K562 (cell line): ENCODE measurements around the gene GUCA1A. TPM values are rescaled to one million over a fixed set of nuclear protein-coding genes. Genes with fewer than 3 reads are reported as not detected.
A peak's percentile ranks its signal among the peaks of the same experiment; 100 is the strongest.

Experiments
- ELK1 ChIP-seq: sonication (generic); formaldehyde crosslinking; IDR thresholded peaks from 2 replicates; pipeline ENCODE4 v1.8.1; 2022; ENCODE audit warnings: missing genetic modification reagents
- FOS ChIP-seq: IDR thresholded peaks from 3 replicates; pipeline ENCODE4 v1.6.1; 2011; ENCODE audit not compliant: insufficient read length; ENCODE audit errors: extremely low read depth
- GATA2 ChIP-seq: sonication (generic); formaldehyde crosslinking; IDR thresholded peaks from 2 replicates; pipeline ENCODE4 v1.4.0; 2020; ENCODE audit warnings: mild to moderate bottlenecking, missing genetic modification reagents
- RBBP5 ChIP-seq: fragments of 200-600 bp; sonication (generic); IDR thresholded peaks from 2 replicates; pipeline ENCODE4 v1.6.1; 2012; ENCODE audit warnings: borderline replicate concordance, mild to moderate bottlenecking, low read length, control low read depth, inconsistent platforms; ENCODE audit not compliant: insufficient read depth, poor library complexity, severe bottlenecking
- SRF ChIP-seq, 2 experiments: fragments of 250-450, 450-650 bp in 1 of 2; sonication (Bioruptor Pico) in 1 of 2; sonication (generic) in 1 of 2; formaldehyde crosslinking; IDR thresholded peaks; 2 replicates each; pipeline versions ENCODE4 v1.5.0 to v1.5.1; 2020 to 2022; ENCODE audit warnings: mild to moderate bottlenecking in 1 of 2, missing genetic modification reagents in 1 of 2
- TAF9B ChIP-seq: fragments of 450-650 bp; IDR thresholded peaks from 2 replicates; pipeline ENCODE4 v1.6.1; 2018; ENCODE audit warnings: mild to moderate bottlenecking; ENCODE audit not compliant: partially characterized antibody
- ZBTB9 ChIP-seq: fragments of 450-650 bp; formaldehyde crosslinking; IDR thresholded peaks from 2 replicates; pipeline ENCODE4 v1.4.0; 2020; ENCODE audit warnings: mild to moderate bottlenecking, moderate library complexity
- polyA plus RNA-seq, 8 experiments: library from polyadenylated mRNA; depleted of rRNA in 4 of 8; stranded (reverse) in 5 of 8; unstranded in 3 of 8; fragments of >200 nt; fragmentation: Nextera tagmentation in 2 of 8; fragmentation: Illumina TruSeq in 1 of 8; extraction: Ambion mirVana in 2 of 8; extraction: Trizol in 1 of 8; gene quantifications; 2 replicates each; pipeline versions ENCODE4 v1.2.1 to v1.2.3, GENCODE V29; 2011 to 2014; ENCODE audit warnings: inconsistent platforms in 1 of 8, missing spikeins in 1 of 8
- total RNA-seq, 7 experiments: library from RNA; depleted of rRNA in 6 of 7; stranded (reverse); fragments of >200 nt in 6 of 7; fragmentation: Illumina TruSeq in 2 of 7; extraction: Trizol in 2 of 7; gene quantifications; 2 replicates each; pipeline versions ENCODE4 v1.2.1 to v1.2.3, GENCODE V29; 2011 to 2021; ENCODE audit warnings: low replicate concordance in 1 of 7
- TF ChIP-seq, protein P1 (sequence below): fragments of 450-650 bp; IDR thresholded peaks from 2 replicates; pipeline ENCODE4 v1.6.1; 2016; ENCODE audit warnings: mild to moderate bottlenecking, moderate library complexity
- TF ChIP-seq, protein P2 (sequence below): fragments of 450-650 bp; IDR thresholded peaks from 2 replicates; pipeline ENCODE4 v1.6.1; 2017; ENCODE audit warnings: antibody characterized with exemption

Gene GUCA1A
- total and polyA plus RNA-seq, 9 of the 15 experiments (the other 6 are each of a cell fraction or from before 2014, with no cell fraction given) = not detected

DNA sequence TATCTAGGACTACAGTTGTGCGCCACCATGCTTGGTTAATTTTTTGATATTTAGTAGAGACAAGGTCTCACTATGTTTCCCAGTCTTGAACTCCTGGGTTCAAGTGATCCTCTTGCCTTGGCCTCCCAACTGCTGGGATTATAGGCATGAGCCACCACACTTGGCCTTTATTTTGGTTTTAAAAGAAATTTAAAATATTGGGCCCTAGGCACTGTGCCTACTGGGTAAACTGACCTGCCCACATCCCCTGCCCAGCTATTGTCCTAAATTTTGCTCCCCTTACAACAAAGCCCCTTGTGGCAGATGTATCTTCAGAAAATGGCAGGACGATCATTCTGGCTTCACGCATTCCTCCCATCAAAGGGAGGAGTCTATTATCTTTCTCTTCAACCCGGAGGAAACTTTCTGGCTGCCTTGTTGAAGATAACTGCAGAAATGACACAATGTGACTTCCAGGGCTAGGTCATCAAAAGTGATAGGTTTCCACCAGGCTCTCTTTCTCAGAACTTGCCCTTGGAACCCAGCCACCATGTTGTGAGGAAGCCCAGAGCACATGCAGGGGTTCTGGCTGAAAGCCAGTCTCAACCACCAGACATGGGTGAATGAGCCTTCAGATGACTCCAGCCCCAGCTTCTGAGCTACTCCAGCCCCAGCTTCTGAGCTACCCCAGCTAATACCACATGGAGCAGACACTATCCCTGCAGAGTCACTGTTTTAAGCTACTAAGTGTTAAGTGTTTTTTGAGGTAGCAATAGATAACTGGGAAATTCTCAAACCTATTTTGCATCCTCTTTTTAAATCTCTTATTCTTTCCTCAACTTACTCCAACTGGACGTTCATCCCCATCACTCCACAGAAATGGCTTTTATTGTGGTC is 26.2 kb downstream of the GUCA1A start (continued):
- TF ChIP-seq, protein P1, sequence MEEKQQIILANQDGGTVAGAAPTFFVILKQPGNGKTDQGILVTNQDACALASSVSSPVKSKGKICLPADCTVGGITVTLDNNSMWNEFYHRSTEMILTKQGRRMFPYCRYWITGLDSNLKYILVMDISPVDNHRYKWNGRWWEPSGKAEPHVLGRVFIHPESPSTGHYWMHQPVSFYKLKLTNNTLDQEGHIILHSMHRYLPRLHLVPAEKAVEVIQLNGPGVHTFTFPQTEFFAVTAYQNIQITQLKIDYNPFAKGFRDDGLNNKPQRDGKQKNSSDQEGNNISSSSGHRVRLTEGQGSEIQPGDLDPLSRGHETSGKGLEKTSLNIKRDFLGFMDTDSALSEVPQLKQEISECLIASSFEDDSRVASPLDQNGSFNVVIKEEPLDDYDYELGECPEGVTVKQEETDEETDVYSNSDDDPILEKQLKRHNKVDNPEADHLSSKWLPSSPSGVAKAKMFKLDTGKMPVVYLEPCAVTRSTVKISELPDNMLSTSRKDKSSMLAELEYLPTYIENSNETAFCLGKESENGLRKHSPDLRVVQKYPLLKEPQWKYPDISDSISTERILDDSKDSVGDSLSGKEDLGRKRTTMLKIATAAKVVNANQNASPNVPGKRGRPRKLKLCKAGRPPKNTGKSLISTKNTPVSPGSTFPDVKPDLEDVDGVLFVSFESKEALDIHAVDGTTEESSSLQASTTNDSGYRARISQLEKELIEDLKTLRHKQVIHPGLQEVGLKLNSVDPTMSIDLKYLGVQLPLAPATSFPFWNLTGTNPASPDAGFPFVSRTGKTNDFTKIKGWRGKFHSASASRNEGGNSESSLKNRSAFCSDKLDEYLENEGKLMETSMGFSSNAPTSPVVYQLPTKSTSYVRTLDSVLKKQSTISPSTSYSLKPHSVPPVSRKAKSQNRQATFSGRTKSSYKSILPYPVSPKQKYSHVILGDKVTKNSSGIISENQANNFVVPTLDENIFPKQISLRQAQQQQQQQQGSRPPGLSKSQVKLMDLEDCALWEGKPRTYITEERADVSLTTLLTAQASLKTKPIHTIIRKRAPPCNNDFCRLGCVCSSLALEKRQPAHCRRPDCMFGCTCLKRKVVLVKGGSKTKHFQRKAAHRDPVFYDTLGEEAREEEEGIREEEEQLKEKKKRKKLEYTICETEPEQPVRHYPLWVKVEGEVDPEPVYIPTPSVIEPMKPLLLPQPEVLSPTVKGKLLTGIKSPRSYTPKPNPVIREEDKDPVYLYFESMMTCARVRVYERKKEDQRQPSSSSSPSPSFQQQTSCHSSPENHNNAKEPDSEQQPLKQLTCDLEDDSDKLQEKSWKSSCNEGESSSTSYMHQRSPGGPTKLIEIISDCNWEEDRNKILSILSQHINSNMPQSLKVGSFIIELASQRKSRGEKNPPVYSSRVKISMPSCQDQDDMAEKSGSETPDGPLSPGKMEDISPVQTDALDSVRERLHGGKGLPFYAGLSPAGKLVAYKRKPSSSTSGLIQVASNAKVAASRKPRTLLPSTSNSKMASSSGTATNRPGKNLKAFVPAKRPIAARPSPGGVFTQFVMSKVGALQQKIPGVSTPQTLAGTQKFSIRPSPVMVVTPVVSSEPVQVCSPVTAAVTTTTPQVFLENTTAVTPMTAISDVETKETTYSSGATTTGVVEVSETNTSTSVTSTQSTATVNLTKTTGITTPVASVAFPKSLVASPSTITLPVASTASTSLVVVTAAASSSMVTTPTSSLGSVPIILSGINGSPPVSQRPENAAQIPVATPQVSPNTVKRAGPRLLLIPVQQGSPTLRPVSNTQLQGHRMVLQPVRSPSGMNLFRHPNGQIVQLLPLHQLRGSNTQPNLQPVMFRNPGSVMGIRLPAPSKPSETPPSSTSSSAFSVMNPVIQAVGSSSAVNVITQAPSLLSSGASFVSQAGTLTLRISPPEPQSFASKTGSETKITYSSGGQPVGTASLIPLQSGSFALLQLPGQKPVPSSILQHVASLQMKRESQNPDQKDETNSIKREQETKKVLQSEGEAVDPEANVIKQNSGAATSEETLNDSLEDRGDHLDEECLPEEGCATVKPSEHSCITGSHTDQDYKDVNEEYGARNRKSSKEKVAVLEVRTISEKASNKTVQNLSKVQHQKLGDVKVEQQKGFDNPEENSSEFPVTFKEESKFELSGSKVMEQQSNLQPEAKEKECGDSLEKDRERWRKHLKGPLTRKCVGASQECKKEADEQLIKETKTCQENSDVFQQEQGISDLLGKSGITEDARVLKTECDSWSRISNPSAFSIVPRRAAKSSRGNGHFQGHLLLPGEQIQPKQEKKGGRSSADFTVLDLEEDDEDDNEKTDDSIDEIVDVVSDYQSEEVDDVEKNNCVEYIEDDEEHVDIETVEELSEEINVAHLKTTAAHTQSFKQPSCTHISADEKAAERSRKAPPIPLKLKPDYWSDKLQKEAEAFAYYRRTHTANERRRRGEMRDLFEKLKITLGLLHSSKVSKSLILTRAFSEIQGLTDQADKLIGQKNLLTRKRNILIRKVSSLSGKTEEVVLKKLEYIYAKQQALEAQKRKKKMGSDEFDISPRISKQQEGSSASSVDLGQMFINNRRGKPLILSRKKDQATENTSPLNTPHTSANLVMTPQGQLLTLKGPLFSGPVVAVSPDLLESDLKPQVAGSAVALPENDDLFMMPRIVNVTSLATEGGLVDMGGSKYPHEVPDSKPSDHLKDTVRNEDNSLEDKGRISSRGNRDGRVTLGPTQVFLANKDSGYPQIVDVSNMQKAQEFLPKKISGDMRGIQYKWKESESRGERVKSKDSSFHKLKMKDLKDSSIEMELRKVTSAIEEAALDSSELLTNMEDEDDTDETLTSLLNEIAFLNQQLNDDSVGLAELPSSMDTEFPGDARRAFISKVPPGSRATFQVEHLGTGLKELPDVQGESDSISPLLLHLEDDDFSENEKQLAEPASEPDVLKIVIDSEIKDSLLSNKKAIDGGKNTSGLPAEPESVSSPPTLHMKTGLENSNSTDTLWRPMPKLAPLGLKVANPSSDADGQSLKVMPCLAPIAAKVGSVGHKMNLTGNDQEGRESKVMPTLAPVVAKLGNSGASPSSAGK = peak; percentile 91
- TF ChIP-seq, protein P2, sequence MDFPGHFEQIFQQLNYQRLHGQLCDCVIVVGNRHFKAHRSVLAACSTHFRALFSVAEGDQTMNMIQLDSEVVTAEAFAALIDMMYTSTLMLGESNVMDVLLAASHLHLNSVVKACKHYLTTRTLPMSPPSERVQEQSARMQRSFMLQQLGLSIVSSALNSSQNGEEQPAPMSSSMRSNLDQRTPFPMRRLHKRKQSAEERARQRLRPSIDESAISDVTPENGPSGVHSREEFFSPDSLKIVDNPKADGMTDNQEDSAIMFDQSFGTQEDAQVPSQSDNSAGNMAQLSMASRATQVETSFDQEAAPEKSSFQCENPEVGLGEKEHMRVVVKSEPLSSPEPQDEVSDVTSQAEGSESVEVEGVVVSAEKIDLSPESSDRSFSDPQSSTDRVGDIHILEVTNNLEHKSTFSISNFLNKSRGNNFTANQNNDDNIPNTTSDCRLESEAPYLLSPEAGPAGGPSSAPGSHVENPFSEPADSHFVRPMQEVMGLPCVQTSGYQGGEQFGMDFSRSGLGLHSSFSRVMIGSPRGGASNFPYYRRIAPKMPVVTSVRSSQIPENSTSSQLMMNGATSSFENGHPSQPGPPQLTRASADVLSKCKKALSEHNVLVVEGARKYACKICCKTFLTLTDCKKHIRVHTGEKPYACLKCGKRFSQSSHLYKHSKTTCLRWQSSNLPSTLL = peak; percentile 88; the same call in 1 of the 2 replicates
- peak; percentile 89 for TF ChIP-seq TAF9B
- TF ChIP-seq ZBTB9 (CRISPR knock-in tag) = peak; percentile 42; the same call in 1 of the 2 replicates
- no peak for TF ChIP-seq ELK1
- TF ChIP-seq GATA2 (CRISPR knock-in tag) = peak; percentile 98
- TF ChIP-seq FOS = no peak
- peak in 1 of 2 experiments; percentile 56; a peak in 1 of 4 replicates for TF ChIP-seq SRF (CRISPR knock-in tag; IDR thresholded peaks at IDR 0.05)
- peak; percentile 47 for TF ChIP-seq RBBP5
